ENCODE data around the gene SMOC2.

DNA sequence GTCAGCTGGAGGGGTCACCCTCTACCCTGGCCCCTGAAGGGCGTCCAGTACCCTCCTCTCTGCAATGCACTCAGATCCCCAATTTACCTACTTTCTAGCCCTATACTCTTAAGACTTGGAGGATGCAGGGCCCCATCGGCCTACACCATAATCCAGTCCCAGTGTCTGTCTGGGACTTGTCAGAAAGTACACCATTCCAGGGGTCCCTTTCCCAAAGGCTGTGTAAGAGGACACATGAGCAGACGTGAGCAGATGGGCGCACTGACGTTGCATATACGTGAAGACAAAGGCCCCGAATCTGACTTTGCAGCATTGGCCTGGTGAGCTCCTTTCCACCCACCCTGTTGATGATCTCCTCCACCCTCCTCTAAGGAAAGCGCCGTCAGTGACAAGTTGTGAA lies 20.9 kb upstream of the SMOC2 start:
- TF ChIP-seq EP300 (IDR thresholded peaks at IDR 0.05) (no peak), POLR2AphosphoS5 (IDR thresholded peaks at IDR 0.05) (no peak), POLR2A (IDR thresholded peaks at IDR 0.05; ENCODE audit: low read depth) (no peak)
- TF ChIP-seq, protein P1, sequence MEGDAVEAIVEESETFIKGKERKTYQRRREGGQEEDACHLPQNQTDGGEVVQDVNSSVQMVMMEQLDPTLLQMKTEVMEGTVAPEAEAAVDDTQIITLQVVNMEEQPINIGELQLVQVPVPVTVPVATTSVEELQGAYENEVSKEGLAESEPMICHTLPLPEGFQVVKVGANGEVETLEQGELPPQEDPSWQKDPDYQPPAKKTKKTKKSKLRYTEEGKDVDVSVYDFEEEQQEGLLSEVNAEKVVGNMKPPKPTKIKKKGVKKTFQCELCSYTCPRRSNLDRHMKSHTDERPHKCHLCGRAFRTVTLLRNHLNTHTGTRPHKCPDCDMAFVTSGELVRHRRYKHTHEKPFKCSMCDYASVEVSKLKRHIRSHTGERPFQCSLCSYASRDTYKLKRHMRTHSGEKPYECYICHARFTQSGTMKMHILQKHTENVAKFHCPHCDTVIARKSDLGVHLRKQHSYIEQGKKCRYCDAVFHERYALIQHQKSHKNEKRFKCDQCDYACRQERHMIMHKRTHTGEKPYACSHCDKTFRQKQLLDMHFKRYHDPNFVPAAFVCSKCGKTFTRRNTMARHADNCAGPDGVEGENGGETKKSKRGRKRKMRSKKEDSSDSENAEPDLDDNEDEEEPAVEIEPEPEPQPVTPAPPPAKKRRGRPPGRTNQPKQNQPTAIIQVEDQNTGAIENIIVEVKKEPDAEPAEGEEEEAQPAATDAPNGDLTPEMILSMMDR (IDR thresholded peaks at IDR 0.05), result no peak
